Umbilical cord (tissue), 2 donors: Measurements from ENCODE around the gene BCAT1. TPM values are rescaled to one million over a fixed set of nuclear protein-coding genes. Genes with fewer than 3 reads are reported as not detected.
"Not testable (repeated sequence)": the region's sequence is repeated elsewhere in the genome, so short reads cannot be mapped to it uniquely, and the experiment has no call there.

Source experiments
- DNase-seq: peaks from one replicate; pipeline ENCODE4 v3.0.0-alpha.2; 2015; ENCODE audit warnings: low spot score
- total RNA-seq: library from RNA; depleted of rRNA; stranded (reverse); fragments of >200 nt; gene quantifications from one replicate; pipeline ENCODE4 v1.2.3, GENCODE V29; 2014; ENCODE audit warnings: low replicate concordance; ENCODE audit not compliant: insufficient read depth

The BCAT1 gene
- total RNA-seq, 1 donor from 2014 or later, result 122 TPM

GRCh38 chr12:24928533-24929306, 20.2 kb downstream of the BCAT1 start:
- not testable (repeated sequence) for DNase-seq

DNA sequence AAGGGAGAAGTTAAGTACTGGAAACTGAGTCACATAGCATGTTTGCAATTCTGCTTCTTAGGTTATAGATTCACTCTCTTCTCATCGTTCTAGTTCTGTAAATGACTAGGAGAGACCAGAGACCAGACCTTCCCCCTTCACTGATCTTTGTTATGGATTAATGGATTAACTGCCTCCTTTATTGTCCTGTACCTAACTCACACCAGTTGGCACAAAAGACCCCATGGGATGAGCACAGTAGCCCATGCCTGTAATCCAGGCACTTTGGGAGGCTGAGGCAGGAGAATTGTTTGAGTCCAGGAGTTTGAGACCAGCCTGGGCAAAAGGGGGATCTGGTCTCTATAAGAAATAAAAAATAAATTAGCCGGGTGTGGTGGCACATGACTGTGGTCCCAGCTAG, 20.8 kb downstream of the BCAT1 start:
- DNase-seq, result no peak

DNA sequence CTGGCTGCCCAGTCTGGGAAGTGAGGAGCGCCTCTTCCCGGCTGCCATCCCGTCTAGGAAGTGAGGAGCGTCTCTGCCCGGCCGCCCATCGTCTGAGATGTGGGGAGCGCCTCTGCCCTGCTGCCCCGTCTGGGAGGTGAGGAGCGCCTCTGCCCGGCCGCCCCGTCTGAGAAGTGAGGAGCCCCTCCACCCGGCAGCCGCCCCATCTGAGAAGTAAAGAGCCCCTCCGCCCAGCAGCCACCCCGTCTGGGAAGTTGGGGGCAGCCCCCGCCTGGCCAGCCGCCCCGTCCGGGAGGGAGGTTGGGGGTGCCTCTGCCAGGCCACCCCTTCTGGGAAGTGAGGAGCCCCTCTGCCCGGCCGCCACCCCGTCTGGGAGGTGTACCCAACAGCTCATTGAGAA, 22.8 kb downstream of the BCAT1 start:
- DNase-seq, result not testable (repeated sequence)

DNA sequence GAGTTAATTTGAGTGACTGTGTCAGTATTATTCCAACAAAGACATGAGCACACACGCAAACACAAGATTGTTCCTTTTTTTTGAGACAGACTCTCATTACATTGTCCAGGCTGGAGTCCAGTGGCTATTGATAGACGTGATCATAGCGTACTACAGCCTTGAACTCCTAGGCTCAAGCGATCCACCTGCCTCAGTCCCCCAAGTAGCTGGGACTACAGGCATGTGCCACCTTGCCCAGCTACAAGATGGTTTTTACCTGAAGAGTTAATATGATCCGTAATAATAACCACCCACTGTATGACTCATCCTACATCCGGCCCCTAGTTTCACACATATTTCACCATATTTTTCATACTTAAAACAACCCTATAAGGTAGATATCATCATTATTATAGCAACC, 26.8 kb downstream of the BCAT1 start:
- DNase-seq, result no peak

DNA sequence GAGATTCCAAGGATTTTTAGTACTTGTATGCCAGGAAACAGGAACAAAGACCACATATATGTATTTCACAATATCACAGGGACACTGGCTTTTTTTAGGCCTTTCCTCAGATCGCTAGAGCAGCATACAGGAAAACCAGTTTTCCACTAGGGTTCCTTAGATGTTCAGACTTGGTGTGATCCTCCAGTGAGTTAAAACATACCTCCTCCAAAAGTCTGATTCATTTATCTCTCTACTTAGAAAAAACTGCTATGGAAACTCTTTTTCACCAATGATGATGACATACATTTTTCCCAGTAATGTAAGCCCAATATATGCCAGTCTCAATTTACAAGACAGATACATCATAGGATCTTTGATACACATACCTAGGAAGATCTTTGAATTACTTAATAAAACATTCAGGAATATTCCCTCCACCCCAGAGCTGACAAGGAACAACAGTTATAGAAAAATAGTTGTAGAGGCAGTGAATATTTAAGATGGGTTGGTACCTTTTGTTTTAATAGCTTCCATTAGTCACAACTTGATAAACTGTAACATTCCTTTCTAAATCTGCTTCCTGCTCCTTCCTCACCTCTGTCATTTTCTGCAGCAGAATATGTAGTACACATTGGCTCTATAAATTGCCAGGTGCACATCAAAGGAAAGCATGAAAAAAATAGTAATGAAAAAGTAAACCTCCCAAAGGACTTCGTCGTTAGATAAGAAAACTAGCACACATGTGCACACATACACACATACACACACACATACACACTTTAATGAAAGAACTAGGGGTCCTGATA, 27.5 kb downstream of the BCAT1 start:
- DNase-seq, result peak; percentile 38

GRCh38 chr12:24920141-24920540, 28.8 kb downstream of the BCAT1 start:
- no peak for DNase-seq

DNA sequence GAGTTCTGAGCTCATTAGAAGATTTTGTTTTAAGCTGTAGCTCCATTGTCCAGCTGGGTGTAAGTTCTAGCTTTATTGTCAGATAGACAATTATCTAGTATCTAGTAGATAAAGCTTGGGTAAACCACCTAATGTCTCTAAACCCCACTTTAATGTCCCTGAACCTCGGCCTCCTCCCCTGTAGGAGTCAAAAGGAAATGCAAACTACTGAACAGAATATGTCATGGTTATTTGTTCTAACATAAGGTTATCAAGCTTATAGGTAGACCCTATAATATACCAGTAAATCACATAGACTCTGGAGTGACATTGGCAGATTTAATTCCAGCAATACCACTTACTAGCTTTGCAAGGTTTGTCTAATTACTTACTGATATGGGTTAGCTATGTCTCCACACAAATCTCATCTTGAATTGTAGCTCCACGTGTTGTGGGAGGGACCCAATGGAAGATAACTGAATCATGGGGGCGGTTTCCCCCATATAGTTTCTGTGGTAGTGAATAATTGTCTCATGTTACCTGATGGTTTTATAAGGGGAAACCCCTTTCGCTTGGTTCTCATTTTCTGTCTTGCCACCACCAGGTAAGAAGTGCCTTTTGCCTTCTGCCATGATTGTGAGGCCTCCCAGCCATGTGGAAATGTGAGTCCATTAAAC, 29.4 kb downstream of the BCAT1 start:
- no peak for DNase-seq

GRCh38 chr12:24918596-24918995, 30.3 kb downstream of the BCAT1 start:
- DNase-seq, result no peak

- no peak for DNase-seq
Observed at GRCh38 chr12:24915501-24915900, 33.4 kb downstream of the BCAT1 start.

DNA sequence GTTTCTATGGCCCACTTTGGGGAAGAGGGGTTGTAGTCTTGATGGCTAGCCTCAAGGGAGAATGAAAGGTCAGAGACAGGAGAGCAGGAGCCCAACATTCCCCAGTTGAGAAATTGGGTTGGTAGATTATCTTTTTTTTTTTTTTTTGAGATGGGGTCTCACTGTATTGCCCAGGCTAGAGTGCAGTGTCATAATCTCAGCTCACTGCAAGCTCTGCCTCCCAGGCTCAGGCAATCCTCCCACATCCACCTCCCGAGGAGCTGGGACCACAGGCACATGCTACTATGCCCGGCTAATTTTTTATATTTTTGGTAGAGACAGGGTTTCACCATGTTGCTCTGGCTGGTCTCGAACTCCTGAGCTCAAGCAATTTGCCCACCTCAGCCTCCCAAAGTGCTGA, 34.9 kb downstream of the BCAT1 start:
- DNase-seq, result no peak

- DNase-seq, result no peak
Observed at GRCh38 chr12:24913130-24913529, 35.8 kb downstream of the BCAT1 start.

DNA sequence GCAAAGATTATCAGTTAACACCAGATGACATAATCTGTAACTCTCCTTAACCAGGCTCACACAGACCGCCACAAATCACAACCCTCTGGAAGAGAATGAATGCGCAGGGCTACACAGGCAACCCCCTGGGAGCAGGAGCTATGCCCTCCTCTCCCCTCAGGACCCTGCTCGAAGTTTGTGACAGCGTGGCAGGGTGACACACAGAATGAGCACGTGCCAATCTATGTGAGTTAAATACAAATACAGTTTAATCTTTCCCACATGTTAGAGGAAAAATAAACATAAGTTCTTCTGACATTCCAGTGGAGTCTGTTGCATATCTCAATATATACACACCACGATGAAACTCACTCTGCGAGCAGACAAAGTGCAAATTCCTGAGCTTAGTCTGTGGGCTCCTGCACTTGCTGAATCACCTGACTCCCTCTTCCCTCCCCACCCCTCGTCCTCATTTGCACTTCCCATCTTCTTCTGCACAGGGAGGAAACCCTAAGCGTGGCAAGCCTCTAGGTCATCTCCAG, 37.6 kb downstream of the BCAT1 start:
- DNase-seq, result no peak

GRCh38 chr12:24910192-24910591, 38.7 kb downstream of the BCAT1 start:
- DNase-seq, result not testable (repeated sequence)

GRCh38 chr12:24909667-24910066, 39.2 kb downstream of the BCAT1 start:
- no peak for DNase-seq

GRCh38 chr12:24907464-24907863, 41.4 kb downstream of the BCAT1 start:
- DNase-seq, result no peak

- DNase-seq, result no peak
Observed at GRCh38 chr12:24906141-24906540, 42.8 kb downstream of the BCAT1 start.

DNA sequence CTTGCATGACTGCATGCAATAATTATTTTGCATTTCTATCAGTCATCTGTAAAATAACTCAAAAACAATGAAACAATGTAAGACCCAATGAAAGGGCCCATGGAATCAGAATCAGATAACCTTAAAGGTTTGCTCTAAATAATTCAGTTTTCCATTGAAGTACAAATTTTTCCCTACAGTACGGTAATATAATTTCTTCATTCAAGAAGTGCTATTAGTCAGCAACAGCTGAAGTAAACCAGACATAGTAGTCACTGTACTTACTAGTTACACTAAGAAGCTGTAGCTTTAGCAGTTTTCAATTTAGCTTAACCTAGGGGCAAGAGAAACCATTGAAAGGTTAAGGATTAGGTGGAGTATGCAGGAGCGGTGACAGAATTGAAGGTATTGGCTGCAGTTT, 43.5 kb downstream of the BCAT1 start:
- no peak for DNase-seq

DNA sequence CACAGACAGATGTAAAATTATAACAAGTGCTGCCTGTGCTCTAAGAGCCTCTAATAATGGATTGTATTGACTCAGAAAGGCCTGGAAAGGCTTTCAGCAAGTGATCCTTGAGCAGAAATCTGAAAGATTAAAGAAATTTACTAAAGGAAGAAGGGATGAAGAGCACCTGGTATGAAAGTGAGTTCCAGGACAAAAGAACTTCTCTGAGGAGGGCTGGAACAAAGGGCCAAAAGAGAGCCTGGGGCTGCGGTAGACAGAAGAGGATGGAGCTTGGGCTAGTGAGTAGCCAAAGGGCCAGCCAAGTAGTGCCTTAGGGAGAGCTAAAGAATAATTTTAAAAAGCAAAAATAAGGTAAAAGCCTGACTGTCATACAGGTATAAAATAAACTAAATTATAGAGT, 44.0 kb downstream of the BCAT1 start:
- no peak for DNase-seq

GRCh38 chr12:24903329-24904088, 45.4 kb downstream of the BCAT1 start:
- no peak for DNase-seq

DNA sequence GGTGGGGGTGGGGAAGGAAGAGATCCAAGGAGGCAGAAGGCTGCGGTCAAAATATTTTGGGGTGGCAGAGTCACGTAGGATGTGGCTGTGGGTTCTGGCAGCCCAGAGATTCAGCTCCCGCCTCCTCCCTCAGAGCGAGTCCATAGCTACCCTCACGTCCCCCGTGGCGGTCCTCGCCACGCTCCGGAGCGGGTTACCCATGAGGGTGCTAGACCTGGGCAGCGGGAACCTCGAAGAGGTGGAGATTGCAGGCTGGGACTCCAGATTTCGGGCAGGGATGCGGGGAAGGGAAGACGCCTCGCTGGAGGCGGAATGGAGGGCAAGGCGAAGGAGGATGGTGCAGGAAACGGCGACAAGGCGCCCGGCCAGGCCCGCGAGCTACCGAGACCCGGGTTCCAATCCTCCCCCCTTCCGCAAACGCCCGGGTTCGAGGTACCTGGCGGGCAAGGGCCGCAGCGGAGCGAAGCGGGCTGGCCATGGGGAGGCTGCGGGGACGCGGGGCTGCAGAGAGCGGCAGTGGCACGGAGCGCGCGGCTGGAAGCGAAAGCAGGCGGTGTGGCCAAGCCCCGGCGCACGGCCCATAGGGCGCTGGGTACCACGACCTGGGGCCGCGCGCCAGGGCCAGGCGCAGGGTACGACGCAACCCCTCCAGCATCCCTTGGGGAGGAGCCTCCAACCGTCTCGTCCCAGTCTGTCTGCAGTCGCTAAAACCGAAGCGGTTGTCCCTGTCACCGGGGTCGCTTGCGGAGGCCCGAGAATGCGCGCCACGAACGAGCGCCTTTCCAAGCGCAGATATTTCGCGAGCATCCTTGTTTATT, 46.2 kb downstream of the BCAT1 start:
- no peak for DNase-seq
